Gastrocnemius medialis (tissue), 4 donors: ENCODE results near the gene POU5F2.

Source experiments
- POLR2A ChIP-seq, 2 donors: fragments of 450-650 bp; IDR thresholded peaks; one replicate each; pipeline ENCODE4 v1.6.1; 2017; ENCODE audit warnings: antibody characterized with exemption in 2 of 2, mild to moderate bottlenecking in 2 of 2, moderate library complexity in 2 of 2
- TF ChIP-seq, protein P1 (sequence below), 5 experiments: fragments of 450-650 bp in 3 of 5; fragments of 200-600 bp in 2 of 5; sonication (generic) in 2 of 5; IDR thresholded peaks in 4 of 5; conservative IDR thresholded peaks in 1 of 5; 1 replicate in 4 of 5; 2 replicates in 1 of 5; pipeline ENCODE4 v1.5.1; 2016 to 2019; ENCODE audit warnings: antibody characterized with exemption in 5 of 5, mild to moderate bottlenecking in 3 of 5, moderate library complexity in 3 of 5

DNA sequence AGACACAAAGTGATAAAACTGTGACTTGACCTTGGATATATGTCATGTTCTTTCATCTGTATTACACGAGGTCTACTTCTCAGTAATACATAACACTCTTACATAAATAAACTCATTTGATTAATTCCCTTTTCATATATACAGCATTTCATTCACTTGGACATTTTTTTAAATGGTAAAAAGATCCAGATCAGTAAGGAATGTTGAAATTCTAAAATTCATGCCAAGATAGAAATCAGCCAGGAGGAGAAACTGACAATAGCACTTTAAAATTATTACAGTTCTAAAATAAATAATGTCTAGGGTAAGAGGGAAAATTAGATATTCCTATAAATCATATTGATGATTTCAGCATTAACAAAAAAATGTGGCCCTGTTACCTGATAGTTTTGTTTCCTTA, 46.2 kb upstream of the POU5F2 start:
- TF ChIP-seq, protein P1, sequence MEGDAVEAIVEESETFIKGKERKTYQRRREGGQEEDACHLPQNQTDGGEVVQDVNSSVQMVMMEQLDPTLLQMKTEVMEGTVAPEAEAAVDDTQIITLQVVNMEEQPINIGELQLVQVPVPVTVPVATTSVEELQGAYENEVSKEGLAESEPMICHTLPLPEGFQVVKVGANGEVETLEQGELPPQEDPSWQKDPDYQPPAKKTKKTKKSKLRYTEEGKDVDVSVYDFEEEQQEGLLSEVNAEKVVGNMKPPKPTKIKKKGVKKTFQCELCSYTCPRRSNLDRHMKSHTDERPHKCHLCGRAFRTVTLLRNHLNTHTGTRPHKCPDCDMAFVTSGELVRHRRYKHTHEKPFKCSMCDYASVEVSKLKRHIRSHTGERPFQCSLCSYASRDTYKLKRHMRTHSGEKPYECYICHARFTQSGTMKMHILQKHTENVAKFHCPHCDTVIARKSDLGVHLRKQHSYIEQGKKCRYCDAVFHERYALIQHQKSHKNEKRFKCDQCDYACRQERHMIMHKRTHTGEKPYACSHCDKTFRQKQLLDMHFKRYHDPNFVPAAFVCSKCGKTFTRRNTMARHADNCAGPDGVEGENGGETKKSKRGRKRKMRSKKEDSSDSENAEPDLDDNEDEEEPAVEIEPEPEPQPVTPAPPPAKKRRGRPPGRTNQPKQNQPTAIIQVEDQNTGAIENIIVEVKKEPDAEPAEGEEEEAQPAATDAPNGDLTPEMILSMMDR (IDR thresholded peaks at IDR 0.05 in 4 of 5, conservative IDR thresholded peaks at IDR 0.05 in 1 of 5), result no peak
- TF ChIP-seq POLR2A (IDR thresholded peaks at IDR 0.05), result no peak
